ENCODE measurements around the gene OOSP4B. TPM values are rescaled to one million over a fixed set of nuclear protein-coding genes. Genes with fewer than 3 reads are reported as not detected.

The OOSP4B gene
- total RNA-seq, 2 donors from 2014 or later: not detected

GRCh38 chr11:60077216-60077817 lies 60.3 kb downstream of the OOSP4B start:
- WGBS: 73% methylated on average over 15 of the region's 15 CpGs
- Histone ChIP-seq H3K27me3 (replicated peaks; ENCODE audit: insufficient read depth) (no peaks in the 10 kb centered on the region), H3K36me3 (no peaks in the 10 kb centered on the region), H3K9me3 (no peaks in the 10 kb centered on the region), H3K4me1 (replicated peaks) (no peaks in the 10 kb centered on the region), H3K27ac (no peak overlapping the region), H3K4me3 (no peak overlapping the region)
- DNase-seq (ENCODE audit: low spot score): no peak
- intact Hi-C loops (cut with DNase I): no loop called here
- TF ChIP-seq CTCF (IDR thresholded peaks at IDR 0.05) (no peak), POLR2AphosphoS5 (IDR thresholded peaks at IDR 0.05) (no peak), POLR2A (IDR thresholded peaks at IDR 0.05) (no peak)

GRCh38 chr11:60077981-60078380 lies 61.0 kb downstream of the OOSP4B start:
- WGBS: 70% methylated on average over 1 of the region's 1 CpG
- no peaks in the 10 kb centered on the region for H3K27me3 ChIP-seq (replicated peaks; ENCODE audit: insufficient read depth)
- TF ChIP-seq POLR2AphosphoS5 (IDR thresholded peaks at IDR 0.05) (no peak), CTCF (IDR thresholded peaks at IDR 0.05) (no peak), POLR2A (IDR thresholded peaks at IDR 0.05) (no peak)
- H3K4me1 ChIP-seq (replicated peaks): no peaks in the 10 kb centered on the region
- intact Hi-C loops (cut with DNase I): no loop called here
- H3K27ac ChIP-seq: no peak overlapping the region
- no peak overlapping the region for H3K4me3 ChIP-seq
- DNase-seq (ENCODE audit: low spot score): no peak
- no peaks in the 10 kb centered on the region for H3K36me3 ChIP-seq
- no peaks in the 10 kb centered on the region for H3K9me3 ChIP-seq

- no peak for DNase-seq (ENCODE audit: low spot score)
- WGBS: 58% methylated on average over 4 of the region's 4 CpGs
- Histone ChIP-seq H3K27me3 (replicated peaks; ENCODE audit: insufficient read depth) (no peaks in the 10 kb centered on the region), H3K36me3 (no peaks in the 10 kb centered on the region), H3K27ac (no peak overlapping the region), H3K4me1 (replicated peaks) (no peaks in the 10 kb centered on the region), H3K9me3 (no peaks in the 10 kb centered on the region), H3K4me3 (no peak overlapping the region)
- TF ChIP-seq POLR2AphosphoS5 (IDR thresholded peaks at IDR 0.05): no peak
- TF ChIP-seq POLR2A (IDR thresholded peaks at IDR 0.05): no peak
- no peak for TF ChIP-seq CTCF (IDR thresholded peaks at IDR 0.05)
- intact Hi-C loops (cut with DNase I): no loop called here
Measured at GRCh38 chr11:60078745-60079144, 61.8 kb downstream of the OOSP4B start.

- intact Hi-C loops (cut with DNase I): no loop called here
- Histone ChIP-seq H3K27me3 (replicated peaks; ENCODE audit: insufficient read depth) (no peaks in the 10 kb centered on the region), H3K4me3 (no peak overlapping the region), H3K9me3 (no peaks in the 10 kb centered on the region), H3K4me1 (replicated peaks) (no peaks in the 10 kb centered on the region), H3K36me3 (no peaks in the 10 kb centered on the region), H3K27ac (no peak overlapping the region)
- WGBS: 76% methylated on average over 3 of the region's 3 CpGs
- DNase-seq (ENCODE audit: low spot score): no peak
- TF ChIP-seq POLR2A (IDR thresholded peaks at IDR 0.05): no peak
- TF ChIP-seq CTCF (IDR thresholded peaks at IDR 0.05): no peak
- no peak for TF ChIP-seq POLR2AphosphoS5 (IDR thresholded peaks at IDR 0.05)
Measured at GRCh38 chr11:60080535-60080934, 63.6 kb downstream of the OOSP4B start.

Other genes with a start within 250 kb of the OOSP4B start
- 10 to 100 TPM; 38.3 to 97.6 TPM for gene MRPL16, start 206.4 kb upstream of the OOSP4B start, total RNA-seq
- not detected for gene CBLIF, start 171.7 kb upstream of the OOSP4B start, total RNA-seq
- 1 to 10 TPM; 1.0 to 8.1 TPM for gene TCN1, start 150.7 kb upstream of the OOSP4B start, total RNA-seq
- gene OOSP3, start 138.4 kb upstream of the OOSP4B start, total RNA-seq: not detected
- gene OOSP1, start 78.7 kb upstream of the OOSP4B start, total RNA-seq: not detected
- not detected for gene OOSP4A, start 53.1 kb upstream of the OOSP4B start, total RNA-seq
- gene OOSP2, start 23.2 kb downstream of the OOSP4B start, total RNA-seq: 10 to 100 TPM in 1 of 2 donors, not detected in 1; 16.0 TPM
- gene MS4A3, start 39.5 kb downstream of the OOSP4B start, total RNA-seq: not detected
- gene MS4A2, start 71.5 kb downstream of the OOSP4B start, total RNA-seq: 1 to 10 TPM in 1 of 2 donors, not detected in 1; 2.0 TPM
- gene MS4A6A, start 165.9 kb downstream of the OOSP4B start, total RNA-seq: 10 to 100 TPM; 13.4 to 44.1 TPM
- gene MS4A4E, start 226.0 kb downstream of the OOSP4B start, total RNA-seq: 1 to 10 TPM in 1 of 2 donors, not detected in 1; 1.5 TPM